NAMALWA (cell line): ENCODE results near the gene ARID5B.

Source experiments
- DNase-seq: peaks from one replicate; pipeline ENCODE4 v3.0.0-alpha.2; 2015; ENCODE audit warnings: low spot score

ARID5B gene

DNA sequence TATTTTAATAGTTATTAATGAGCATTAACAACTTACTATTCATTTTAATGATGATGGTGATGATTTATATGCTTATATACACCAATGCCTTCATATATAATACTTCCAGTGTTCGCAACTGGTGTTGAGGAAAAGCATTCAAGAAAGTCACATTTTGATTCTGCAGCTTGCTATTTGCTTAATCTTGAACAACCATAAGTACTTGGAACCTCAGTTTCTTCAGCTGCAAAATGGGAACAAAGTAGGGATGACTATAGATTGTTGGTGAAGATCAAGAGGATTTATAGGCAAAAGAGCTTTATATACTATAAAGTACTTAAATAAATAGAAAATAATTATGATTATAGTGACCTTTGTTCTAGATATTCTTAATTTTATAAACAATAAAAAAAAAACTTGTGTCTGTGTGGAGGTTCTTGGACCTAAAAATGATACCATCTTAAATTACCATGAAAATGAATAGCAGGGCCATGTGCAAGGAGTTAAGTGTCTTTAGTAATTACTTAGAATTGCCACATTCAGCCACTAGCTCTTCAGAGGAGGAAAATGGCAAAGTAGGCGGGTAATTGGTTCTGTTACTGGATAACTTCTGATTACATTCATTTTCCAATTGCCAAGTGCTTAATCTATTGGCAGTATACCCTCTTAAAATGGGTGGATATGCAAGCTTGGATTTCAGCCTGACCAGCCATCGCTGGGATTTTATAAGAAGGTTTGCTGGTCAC, 4.5 kb downstream of the ARID5B start:
- DNase-seq: no peak

DNA sequence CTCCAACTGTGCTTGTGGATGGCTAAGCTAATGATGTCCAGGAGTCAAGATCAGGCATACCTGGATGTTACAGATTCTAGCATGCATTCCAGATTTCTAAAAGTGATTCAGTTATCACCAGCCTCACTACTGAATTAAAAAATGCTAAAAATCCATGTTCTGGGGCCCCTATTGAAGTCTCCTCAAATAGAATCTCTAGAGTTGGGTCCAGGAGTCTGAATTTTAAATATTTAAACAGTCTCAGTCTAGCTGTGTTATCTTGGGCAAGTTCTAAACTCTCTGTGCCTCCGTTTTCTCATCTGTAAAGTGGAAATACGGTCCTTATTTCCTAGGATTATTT, 5.0 kb downstream of the ARID5B start:
- DNase-seq: no peak

DNA sequence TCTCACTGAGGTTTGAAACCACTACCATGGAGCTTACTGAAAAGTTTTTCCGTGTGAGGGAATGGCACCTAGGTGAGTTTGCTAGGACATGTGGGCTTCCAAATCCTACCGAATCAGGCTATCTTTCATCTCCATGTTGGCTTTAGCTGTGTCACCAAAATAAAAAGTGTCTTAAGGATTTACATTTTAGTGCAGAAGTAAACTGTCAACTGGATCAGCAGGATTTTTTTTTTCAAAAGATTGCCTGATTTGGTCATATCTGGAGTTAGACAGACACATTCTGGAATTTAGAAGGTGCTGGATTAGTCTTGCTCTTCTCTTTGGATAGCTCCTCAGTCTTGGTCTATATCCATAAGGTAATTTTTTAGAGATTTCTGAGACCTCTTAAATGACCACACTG, 5.5 kb downstream of the ARID5B start:
- no peak for DNase-seq

DNA sequence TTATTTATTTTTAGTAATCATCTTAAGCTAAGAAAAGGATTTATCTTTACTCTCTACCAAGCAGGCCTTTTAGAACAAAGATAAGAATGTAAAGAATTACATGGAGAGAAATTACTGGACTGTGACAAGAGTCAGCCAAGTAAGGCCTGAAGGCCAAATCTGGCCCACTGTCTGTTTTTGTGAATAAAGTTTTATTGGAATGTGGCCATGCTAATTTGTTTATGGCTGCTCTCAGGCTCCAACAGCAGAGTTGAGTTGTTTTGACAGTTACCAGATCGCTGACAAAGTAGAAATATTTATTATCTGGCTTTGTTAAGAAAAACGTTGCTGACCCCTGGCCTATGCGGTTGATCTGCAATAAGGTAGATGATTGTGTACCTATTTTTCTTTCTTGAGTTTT, 6.1 kb downstream of the ARID5B start:
- DNase-seq: no peak

DNA sequence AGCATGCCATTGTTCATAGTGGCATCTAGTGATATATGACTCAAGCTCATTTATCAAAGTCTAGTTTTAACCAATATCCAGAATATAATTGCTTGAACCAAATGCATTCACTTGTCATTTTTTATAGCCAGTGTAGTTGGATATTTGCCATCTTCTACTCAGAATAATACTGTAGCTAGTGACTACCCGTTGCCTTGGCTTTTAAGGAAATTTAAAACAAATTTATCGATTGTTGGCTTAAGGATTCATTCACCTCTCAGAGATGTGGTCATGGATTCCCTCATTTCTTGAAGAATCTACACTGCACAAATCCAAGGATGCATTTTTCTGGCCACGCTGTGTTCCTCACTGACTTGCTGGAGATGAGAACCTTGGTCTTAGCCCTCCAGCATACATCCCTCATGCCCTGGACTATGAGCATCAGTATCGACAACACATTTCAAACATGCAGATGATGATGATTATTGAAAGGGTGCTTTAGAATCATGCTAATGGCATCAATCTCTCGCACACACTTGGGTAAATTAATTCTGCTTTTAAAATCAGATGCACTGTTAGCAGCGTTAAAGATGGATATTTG, 8.8 kb downstream of the ARID5B start:
- DNase-seq: no peak

DNA sequence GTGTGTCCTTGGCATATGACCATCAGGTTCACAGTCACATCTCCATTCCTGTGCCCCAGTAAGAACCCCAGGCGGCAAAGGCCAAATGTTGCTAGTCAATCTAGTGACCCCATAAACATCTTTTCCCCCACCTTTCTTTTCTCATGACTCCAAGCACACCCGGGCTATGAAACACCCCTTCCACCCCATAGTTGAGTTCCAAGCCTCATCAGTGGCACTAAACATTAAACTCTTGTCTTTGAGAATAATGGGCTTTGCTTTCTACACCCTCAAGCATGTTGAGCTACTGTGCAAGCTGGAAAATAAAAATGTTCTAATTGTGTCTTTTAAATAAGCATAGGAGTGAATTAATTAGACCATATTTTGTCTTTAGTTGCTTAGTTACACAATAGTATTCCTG, 9.4 kb downstream of the ARID5B start:
- DNase-seq: no peak

DNA sequence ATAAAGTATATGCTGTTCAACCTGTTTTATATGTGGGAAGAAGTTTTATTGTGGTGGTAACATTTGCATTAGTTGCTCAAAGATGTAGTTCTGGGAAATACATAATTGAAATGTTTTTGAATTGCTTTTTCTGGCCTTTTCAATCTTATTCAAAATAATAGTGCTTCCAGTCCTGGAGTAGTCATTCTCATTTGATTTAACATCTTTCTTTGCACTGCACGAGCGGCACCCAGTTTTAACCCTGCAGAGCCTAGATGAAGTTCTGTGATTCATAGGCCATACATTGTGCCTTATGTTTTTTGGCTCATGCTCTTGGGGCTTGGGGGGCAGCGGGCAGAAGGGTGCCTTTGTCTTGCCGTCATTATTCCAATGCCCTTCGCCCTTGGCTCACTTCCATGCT, 9.9 kb downstream of the ARID5B start:
- DNase-seq: no peak

DNA sequence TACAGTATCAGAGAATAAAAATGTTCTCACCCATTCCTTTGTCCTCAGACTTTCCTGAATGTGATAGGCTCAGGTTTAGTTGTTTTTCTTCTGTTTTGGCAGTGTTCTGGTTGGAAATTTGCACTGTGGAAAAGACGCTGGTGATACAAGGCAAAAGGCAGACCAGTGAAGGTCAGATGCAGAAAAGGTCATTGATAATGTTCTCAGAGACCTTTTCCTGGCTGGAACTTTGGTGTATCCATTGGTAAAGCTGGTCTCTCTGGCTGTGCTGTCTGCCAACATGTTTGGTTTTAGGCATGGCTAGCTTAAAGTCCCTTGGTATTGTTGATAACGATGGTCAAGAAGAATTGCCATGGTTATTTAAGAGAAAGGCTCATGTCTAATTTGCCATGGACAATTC, 11.5 kb downstream of the ARID5B start:
- DNase-seq: no peak

DNA sequence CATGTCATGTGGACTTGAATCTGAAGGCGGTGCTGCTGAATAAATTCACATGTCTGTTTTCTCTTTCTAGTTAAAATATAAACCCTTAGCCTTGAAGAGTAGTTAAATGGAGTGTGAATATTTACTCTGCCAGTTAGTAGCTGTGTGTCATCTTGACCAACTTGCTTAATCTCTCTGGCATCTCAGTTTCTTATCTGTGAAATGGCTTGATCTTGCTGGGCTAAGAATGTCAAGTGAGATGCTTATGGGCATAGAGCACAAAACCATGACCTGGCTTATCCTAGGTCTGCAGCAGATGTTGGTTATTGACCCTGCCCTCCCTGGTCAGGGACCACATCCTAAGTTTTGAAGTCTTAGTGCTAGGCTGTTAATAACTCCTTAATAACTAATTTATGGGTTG, 16.6 kb downstream of the ARID5B start:
- DNase-seq: no peak

DNA sequence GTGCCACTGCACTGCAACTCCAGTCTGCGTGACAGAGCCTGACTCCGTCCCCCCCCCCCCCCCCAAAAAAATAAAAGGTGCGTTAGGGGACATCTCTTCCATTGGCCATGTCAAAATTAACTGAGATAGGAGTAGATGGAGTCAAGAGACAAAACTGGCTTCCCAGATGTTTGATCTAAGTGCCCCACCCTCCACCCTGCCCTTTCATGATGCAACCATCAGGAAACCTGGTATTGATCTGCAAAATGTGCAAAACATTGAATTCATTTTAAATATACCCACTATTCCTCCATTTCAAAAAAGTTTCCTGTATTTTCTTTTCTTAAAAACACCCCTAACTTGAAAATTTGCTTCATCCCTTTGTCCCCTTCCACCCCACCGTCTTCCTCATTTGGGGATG, 17.5 kb downstream of the ARID5B start:
- no peak for DNase-seq

DNA sequence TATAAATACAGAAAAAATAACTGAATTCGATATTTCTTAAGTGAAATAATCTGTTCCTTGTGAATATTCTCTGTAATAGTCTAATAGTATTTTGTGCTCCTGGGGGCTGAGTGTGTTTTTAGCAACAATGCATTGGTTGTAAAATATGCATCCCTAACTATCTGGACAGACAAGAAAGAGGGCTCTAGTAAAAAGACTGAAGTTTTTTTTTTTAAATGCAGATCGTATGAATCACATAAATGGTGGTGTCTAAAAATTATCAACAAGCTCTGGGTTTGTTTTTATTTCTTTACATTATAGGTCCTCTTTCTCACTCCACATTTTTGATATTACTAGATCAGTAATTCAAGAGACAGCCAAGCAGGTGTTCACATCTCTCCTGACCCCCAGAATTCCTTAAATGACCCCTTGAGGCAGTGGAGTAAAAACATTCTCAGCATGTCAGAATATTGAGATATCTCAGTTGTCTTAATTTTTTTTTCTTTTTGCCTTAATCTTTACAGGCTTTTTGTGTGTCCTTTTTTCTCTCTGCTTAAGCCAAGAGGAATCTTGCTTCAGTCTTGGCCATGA, 18.2 kb downstream of the ARID5B start:
- DNase-seq: no peak

DNA sequence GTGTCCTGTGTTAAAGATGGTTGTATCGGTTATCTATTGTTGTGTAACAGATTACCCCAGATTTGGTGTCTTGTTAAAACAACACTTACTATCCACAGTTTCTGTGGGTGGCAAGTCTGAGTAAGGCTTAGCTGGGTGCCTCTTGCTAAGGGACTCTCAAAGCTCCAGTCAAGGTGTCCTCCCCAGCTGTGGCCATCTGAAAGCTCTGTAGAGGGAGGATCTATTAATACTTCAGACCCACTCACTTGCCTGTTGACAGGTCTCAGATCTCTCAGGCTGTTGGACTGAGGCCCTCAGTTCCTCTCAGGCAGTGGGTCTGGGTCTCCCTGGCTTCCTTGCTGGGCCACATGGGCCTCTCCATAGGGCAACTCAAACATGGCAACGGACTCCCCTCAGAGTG, 19.6 kb downstream of the ARID5B start:
- no peak for DNase-seq

DNA sequence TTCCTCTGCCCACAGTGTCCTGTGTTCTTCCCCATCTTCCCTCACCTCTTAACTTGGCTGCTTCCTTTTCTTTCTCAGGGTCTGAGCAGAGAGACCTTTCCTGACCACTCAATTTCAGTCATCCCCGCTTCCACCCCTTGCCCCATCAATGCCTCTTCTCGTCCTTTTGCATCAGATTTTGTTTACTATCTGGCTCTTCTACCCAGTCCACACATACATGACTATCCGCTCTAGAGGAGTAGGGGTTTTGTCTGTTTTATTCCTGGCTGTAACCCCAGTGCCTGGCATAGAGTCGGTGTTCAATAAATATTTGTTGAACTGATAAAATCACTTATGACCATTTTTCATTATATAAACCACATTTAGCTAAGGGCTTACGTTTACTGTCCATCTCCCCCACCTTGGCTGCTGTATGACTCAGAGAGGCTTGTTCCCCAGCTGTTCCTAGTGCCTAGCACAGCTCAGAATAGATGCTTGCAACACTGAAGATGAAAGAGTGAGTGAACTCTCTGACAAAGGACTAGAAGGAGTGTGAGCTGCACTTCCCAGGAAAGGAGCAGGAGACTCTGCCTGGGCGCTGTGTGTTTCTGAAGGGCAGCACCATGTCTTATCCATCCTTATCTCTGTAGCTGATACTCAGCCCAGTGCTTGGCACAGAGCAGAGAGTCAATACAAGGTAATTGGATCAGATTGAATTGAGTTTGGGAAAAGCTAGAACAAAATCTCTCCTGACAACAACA, 21.9 kb downstream of the ARID5B start:
- no peak for DNase-seq

DNA sequence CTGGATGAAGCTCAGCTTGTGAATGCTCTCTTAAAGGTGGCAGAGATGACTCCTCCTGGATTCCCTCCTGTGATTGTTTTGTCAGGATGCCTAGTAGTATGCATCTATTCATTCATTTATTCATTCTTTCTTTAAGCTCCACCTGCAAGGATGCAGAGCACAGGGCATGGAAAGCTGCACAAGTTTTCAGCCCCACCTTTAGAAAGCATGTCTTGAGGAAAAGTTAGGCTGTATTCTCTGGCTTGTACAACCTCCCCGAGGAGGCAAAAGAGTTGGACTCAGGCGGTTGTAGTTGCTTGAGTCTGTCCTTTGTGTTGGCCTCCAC, 22.4 kb downstream of the ARID5B start:
- no peak for DNase-seq

DNA sequence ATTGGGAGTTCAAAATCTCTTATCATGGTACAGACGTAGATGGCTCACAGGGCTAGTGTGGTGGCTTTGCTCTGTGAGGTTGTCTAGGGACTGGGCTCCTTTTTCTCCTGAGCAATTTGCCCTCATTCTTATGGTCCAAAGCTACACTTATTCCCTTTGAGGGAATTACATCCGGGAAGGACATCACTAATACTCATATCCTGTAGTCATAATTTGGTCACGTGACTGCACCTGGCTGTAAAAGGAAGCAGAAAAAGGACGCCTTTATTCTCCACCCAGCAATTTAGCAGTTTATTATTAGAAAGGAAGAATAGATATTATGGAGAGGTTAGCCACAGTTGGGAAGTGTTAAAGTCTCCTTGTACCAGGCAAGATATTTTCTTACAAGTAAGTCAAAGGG, 28.1 kb downstream of the ARID5B start:
- DNase-seq: no peak

DNA sequence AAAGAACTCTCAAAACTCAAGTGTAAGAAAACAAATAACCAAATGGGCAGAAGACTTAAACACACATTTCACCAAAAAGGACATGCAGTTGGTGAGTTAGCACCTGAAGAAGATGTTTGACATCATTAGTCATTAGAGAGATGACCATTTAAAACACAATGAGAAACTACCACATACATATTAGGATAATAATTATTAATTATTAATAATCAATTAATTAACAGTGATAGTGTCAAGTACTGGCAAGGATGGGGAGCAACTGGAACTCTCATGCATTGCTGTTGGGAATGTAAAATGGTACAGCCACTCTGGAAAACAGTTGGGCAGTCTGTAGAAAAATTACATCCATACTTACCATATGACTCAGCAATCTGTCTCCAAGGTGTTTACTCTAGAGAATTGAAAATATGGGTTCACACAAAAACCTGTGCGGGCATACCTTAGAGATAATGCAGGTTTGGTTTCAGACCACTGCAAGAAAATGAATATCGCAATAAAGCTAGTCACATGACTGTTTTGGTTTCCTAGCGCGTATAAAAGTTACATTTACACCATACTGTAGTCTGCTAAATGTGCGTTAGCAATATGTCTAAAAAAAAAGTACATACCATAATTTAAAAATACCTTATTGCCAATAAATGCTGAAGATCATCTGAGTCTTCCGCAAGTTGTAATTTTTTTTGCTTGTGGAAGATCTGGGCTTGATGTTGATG, 30.3 kb downstream of the ARID5B start:
- DNase-seq: no peak

DNA sequence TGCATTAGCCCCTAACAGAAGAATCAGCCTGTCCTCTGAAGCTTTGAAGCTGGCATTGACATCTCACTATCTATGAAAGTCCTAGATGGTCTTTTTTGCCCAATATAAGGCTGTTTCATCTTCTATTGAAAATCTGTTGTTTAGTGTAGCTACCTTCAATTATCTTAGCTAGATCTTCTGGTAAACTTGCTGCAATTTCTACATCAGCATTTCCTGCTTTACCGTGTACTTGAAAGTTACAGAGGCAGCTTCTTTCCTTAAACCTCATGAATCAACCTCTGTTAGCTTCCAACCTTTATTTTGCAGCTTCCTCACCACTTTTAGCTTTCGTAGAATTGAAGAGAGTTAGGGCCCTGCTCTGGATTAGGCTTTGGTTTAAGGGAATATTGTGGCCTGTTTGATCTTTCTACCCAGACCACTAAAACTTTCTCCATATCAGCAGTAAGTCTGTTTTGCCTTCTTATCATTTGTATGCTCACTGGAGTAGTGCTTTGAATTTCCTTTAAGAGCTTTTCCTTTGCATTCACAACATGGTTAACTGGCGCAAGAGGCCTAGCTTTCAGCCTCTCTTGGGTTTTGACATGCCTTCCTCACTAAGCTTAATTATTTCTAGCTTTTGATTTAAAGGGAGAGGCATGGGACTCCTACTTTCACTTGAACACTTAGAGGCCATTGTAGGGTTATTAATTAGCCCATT, 32.5 kb downstream of the ARID5B start:
- no peak for DNase-seq

DNA sequence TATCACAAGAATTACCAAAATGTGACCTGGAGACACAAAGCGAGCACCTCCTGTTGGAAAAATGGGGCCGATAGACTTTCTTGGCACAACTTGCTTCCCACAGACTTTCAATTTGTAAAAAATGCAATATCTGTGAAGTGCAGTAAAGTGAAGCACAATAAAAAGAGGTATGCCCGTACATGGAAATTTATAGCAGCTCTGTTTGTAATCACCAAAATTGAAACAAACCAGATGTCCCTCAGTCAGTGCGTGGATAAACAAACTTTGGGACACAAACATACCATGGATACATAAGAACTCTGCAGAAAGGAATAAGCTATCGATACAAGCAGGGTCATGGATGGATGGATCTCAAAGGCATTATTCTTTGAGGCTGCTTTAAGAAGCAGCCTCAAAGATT, 33.6 kb downstream of the ARID5B start:
- no peak for DNase-seq

DNA sequence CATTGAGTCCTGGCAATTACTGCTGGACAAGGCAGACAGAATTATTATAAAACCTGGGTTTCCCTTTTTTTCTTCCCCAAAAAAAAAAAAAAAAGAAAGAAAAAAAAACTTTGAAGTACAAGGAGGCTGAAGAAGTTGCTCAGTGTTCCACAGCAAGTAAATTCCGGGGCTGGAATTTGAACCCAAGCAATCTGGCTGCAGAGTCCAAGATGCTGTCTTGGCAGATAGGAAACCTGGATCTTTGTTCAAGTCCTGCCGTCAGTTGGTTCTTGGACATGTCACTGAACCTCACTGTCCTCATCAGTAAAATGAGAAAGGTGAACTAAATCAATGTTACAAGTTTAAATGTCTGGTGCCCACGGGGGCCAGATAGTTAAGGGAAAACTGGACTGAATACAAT, 35.3 kb downstream of the ARID5B start:
- no peak for DNase-seq

DNA sequence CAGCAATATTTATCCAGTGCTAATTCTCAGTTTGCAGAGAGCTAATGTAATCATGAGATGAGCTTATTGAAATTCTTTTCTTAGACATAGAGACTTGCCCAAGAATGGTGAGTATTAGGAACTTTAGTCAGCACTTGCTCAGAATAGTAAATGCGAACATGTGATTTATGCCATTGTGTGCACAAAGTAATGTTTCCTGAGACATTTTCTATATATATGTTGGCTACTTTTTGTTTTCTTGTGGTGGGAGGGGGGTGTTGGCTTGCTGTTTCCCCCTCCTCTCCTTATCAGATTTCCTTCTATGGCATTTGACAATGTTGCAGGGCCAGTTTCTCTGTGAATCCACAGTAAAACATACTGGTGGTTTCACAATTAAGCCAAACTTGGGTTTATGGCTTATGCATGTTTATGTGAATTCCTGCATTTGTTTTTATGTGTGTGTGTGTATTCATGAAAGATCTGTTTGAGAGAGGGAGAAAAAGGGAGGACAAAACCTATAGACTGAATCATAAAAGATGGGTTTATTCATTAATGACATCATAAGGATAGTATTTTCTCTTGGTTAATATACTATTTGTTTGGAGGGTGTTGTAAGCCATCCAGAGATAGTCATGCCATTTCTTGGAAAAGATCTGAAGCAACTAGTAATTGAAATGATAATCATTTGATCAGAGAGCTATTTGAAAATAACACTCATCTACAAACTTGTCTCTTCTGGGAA, 36.3 kb downstream of the ARID5B start:
- no peak for DNase-seq

DNA sequence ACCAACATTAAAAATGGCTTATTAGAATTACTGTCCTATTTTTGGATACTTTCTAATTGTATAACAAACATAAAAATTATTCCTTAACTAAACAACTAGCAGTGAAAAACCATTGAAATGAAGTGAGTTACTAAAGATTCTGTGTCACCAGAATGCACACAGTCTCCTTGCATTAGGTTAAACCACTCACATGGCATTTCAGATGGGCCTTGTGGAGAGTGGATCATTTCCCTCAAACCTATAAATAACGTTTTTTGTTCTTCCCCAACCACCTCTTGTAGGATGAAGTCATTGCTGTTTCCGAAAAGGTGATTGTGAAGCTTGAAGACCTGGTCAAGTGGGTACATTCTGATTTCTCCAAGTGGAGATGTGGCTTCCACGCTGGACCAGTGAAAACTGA, 38.4 kb downstream of the ARID5B start:
- peak; percentile 20 for DNase-seq
